Astrocyte (in vitro differentiated cells and primary cell): ENCODE results near the gene KDM3B. TPM values are rescaled to one million over a fixed set of nuclear protein-coding genes. Genes with fewer than 3 reads are reported as not detected.
A peak's percentile ranks its signal among the peaks of the same experiment; 100 is the strongest.

Experiments
- DNase-seq: peaks from one replicate; pipeline ENCODE4 v3.0.0-alpha.2; 2010; ENCODE audit warnings: low read depth
- FAIRE-seq: peaks from 2 replicates; lab custom pipeline; 2011; peaks lifted over from hg19 to GRCh38; lab: Jason Lieb, UNC
- H2AFZ ChIP-seq: 2 replicates; pipeline ENCODE4 v1.6.0; 2012; ENCODE audit warnings: low read depth, low read length, inconsistent platforms
- H3K27ac ChIP-seq: 2 replicates; pipeline ENCODE4 v1.5.1; 2011; ENCODE audit warnings: low read depth, low read length, inconsistent platforms
- H3K27me3 ChIP-seq: 2 replicates; pipeline ENCODE4 v1.6.0; 2011; ENCODE audit warnings: low read length, inconsistent platforms; ENCODE audit not compliant: insufficient read depth
- H3K36me3 ChIP-seq: 2 replicates; pipeline ENCODE4 v1.5.1; 2011; ENCODE audit warnings: low read length, inconsistent platforms; ENCODE audit not compliant: insufficient read depth
- H3K4me1 ChIP-seq: 2 replicates; pipeline ENCODE4 v1.5.1; 2011; ENCODE audit warnings: low read length, inconsistent platforms; ENCODE audit not compliant: insufficient read depth
- H3K4me2 ChIP-seq: 2 replicates; pipeline ENCODE4 v1.6.0; 2012; ENCODE audit warnings: low read length, inconsistent platforms
- H3K4me3 ChIP-seq: 2 replicates; pipeline ENCODE4 v1.5.1; 2011; ENCODE audit warnings: low read depth, mild to moderate bottlenecking, low read length, inconsistent platforms; ENCODE audit not compliant: insufficient read depth
- H3K79me2 ChIP-seq: 2 replicates; pipeline ENCODE4 v1.6.0; 2012; ENCODE audit warnings: mild to moderate bottlenecking, low read length, inconsistent platforms; ENCODE audit not compliant: insufficient read depth
- H3K9ac ChIP-seq: 2 replicates; pipeline ENCODE4 v1.6.0; 2012; ENCODE audit warnings: mild to moderate bottlenecking, low read length, inconsistent platforms
- H3K9me3 ChIP-seq: 2 replicates; pipeline ENCODE4 v1.5.1; 2012; ENCODE audit warnings: low read depth, mild to moderate bottlenecking, low read length, inconsistent platforms; ENCODE audit not compliant: insufficient read depth
- H4K20me1 ChIP-seq: 2 replicates; pipeline ENCODE4 v1.6.0; 2012; ENCODE audit warnings: low read length, inconsistent platforms; ENCODE audit not compliant: insufficient read depth
- H3K27ac Mint-ChIP-seq: one replicate; pipeline ENCODE4 v1.8.0; 2021; ENCODE audit warnings: mild to moderate bottlenecking, mixed read lengths; ENCODE audit not compliant: unreplicated experiment
- H3K27me3 Mint-ChIP-seq: one replicate; pipeline ENCODE4 v1.8.0; 2021; ENCODE audit warnings: low read depth, mixed read lengths; ENCODE audit not compliant: unreplicated experiment
- H3K36me3 Mint-ChIP-seq: one replicate; pipeline ENCODE4 v1.8.0; 2021; ENCODE audit warnings: low read depth, mixed read lengths; ENCODE audit not compliant: unreplicated experiment
- H3K4me1 Mint-ChIP-seq: one replicate; pipeline ENCODE4 v1.8.0; 2021; ENCODE audit warnings: low read depth, mixed read lengths; ENCODE audit not compliant: unreplicated experiment
- H3K4me3 Mint-ChIP-seq: one replicate; pipeline ENCODE4 v1.8.0; 2021; ENCODE audit warnings: mild to moderate bottlenecking, moderate library complexity, mixed read lengths; ENCODE audit not compliant: unreplicated experiment
- H3K9me3 Mint-ChIP-seq: one replicate; pipeline ENCODE4 v1.8.0; 2021; ENCODE audit warnings: mild to moderate bottlenecking, mixed read lengths; ENCODE audit not compliant: unreplicated experiment
- EZH2 ChIP-seq: IDR thresholded peaks from 2 replicates; pipeline ENCODE4 v1.6.1; 2012; ENCODE audit warnings: mild to moderate bottlenecking, low read length, inconsistent platforms; ENCODE audit not compliant: insufficient read depth
- total RNA-seq: library from RNA; stranded (reverse); gene quantifications from 2 replicates; pipeline ENCODE4 v1.2.1, GENCODE V29; 2021
- TF ChIP-seq, protein P1 (sequence below): IDR thresholded peaks from 2 replicates; pipeline ENCODE4 v1.5.1; 2011; ENCODE audit warnings: low read depth, mild to moderate bottlenecking, inconsistent platforms, low read length, moderate library complexity; ENCODE audit not compliant: insufficient read depth

Gene KDM3B
- total RNA-seq, 1 donor from 2014 or later = 48.6 TPM

- no peak for DNase-seq
- Histone ChIP-seq H3K27me3 (no peaks in the 10 kb centered on the region), H3K9ac (no peak overlapping the region), H3K4me1 (peaks cover 29% of the 10 kb centered on the region), H2AFZ (no peak overlapping the region), H3K79me2 (peaks cover 38% of the 10 kb centered on the region), H3K27ac (no peak overlapping the region), H3K4me2 (peak overlapping the region; percentile 17), H3K36me3 (peaks cover 14% of the 10 kb centered on the region), H3K4me3 (no peak overlapping the region), H4K20me1 (peaks cover 55% of the 10 kb centered on the region), H3K9me3 (peaks cover 4% of the 10 kb centered on the region)
- Mint-ChIP-seq H3K27me3 (no peaks in the 10 kb centered on the region), H3K27ac (no peak overlapping the region), H3K4me3 (peak overlapping the region; percentile 42), H3K36me3 (peaks cover 39% of the 10 kb centered on the region), H3K4me1 (peaks cover 21% of the 10 kb centered on the region), H3K9me3 (peaks cover 2% of the 10 kb centered on the region)
- no peak for FAIRE-seq
- TF ChIP-seq EZH2 = no peak
- TF ChIP-seq, protein P1, sequence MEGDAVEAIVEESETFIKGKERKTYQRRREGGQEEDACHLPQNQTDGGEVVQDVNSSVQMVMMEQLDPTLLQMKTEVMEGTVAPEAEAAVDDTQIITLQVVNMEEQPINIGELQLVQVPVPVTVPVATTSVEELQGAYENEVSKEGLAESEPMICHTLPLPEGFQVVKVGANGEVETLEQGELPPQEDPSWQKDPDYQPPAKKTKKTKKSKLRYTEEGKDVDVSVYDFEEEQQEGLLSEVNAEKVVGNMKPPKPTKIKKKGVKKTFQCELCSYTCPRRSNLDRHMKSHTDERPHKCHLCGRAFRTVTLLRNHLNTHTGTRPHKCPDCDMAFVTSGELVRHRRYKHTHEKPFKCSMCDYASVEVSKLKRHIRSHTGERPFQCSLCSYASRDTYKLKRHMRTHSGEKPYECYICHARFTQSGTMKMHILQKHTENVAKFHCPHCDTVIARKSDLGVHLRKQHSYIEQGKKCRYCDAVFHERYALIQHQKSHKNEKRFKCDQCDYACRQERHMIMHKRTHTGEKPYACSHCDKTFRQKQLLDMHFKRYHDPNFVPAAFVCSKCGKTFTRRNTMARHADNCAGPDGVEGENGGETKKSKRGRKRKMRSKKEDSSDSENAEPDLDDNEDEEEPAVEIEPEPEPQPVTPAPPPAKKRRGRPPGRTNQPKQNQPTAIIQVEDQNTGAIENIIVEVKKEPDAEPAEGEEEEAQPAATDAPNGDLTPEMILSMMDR = no peak
These were observed 2.0 kb upstream of the KDM3B start for GRCh38 chr5:138350563-138350890.

DNA sequence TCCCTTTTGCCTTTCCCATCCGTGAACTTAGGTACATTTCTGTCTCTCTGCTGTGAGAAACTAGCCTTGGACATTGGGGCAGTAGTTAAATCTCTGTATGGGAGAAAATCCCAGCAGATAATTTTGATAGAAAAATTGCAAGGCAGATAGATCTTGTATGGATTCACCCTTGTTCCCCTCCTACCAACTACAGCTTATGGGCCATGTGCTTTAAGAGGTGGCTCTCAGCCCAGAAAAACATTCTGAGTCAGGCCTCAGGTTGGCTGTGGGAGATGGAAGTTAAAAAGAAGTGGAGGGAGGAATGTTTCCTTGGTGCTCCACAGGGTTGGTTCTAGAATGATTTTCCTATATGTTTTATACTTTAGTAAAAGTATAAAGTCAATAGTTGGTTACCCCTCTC lies 1.4 kb upstream of the KDM3B start:
- Mint-ChIP-seq H3K27me3 (no peaks in the 10 kb centered on the region), H3K9me3 (peaks cover 2% of the 10 kb centered on the region), H3K4me1 (peaks cover 23% of the 10 kb centered on the region), H3K27ac (no peak overlapping the region), H3K4me3 (peak overlapping the region; percentile 41), H3K36me3 (peaks cover 34% of the 10 kb centered on the region)
- H3K4me3 ChIP-seq = peak overlapping the region; percentile 4
- H2AFZ ChIP-seq = no peak overlapping the region
- peak; percentile 80 for DNase-seq
- no peak for FAIRE-seq
- H3K4me2 ChIP-seq = peak overlapping the region; percentile 30
- H4K20me1 ChIP-seq = peaks cover 54% of the 10 kb centered on the region
- H3K9ac ChIP-seq = no peak overlapping the region
- H3K27ac ChIP-seq = peak overlapping the region; percentile 2
- H3K9me3 ChIP-seq = peaks cover 4% of the 10 kb centered on the region
- peaks cover 43% of the 10 kb centered on the region for H3K79me2 ChIP-seq
- no peak for TF ChIP-seq EZH2
- TF ChIP-seq, protein P1 = no peak
- peaks cover 8% of the 10 kb centered on the region for H3K36me3 ChIP-seq
- no peaks in the 10 kb centered on the region for H3K27me3 ChIP-seq
- H3K4me1 ChIP-seq = peaks cover 29% of the 10 kb centered on the region

- peaks cover 2% of the 10 kb centered on the region for H3K9me3 Mint-ChIP-seq
- peaks cover 4% of the 10 kb centered on the region for H3K9me3 ChIP-seq
- H3K27ac Mint-ChIP-seq = no peak overlapping the region
- peaks cover 59% of the 10 kb centered on the region for H4K20me1 ChIP-seq
- H3K9ac ChIP-seq = no peak overlapping the region
- peaks cover 29% of the 10 kb centered on the region for H3K4me1 ChIP-seq
- H3K36me3 ChIP-seq = peaks cover 8% of the 10 kb centered on the region
- FAIRE-seq (no peak), DNase-seq (no peak)
- H3K79me2 ChIP-seq = peaks cover 48% of the 10 kb centered on the region
- H2AFZ ChIP-seq = no peak overlapping the region
- peaks cover 32% of the 10 kb centered on the region for H3K36me3 Mint-ChIP-seq
- H3K27me3 ChIP-seq = no peaks in the 10 kb centered on the region
- TF ChIP-seq EZH2 = no peak
- TF ChIP-seq, protein P1 = no peak
- peak overlapping the region; percentile 4 for H3K4me3 ChIP-seq
- H3K4me3 Mint-ChIP-seq = peak overlapping the region; percentile 75
- peak overlapping the region; percentile 2 for H3K27ac ChIP-seq
- H3K4me1 Mint-ChIP-seq = peaks cover 23% of the 10 kb centered on the region
- H3K27me3 Mint-ChIP-seq = no peaks in the 10 kb centered on the region
- peak overlapping the region; percentile 30 for H3K4me2 ChIP-seq
These were observed 968 bp upstream of the KDM3B start for GRCh38 chr5:138351517-138351916.
